ENCODE measurements around the gene CD28.

GRCh38 chr2:203739351-203739750, 32.9 kb downstream of the CD28 start:
- TF ChIP-seq, protein P1, sequence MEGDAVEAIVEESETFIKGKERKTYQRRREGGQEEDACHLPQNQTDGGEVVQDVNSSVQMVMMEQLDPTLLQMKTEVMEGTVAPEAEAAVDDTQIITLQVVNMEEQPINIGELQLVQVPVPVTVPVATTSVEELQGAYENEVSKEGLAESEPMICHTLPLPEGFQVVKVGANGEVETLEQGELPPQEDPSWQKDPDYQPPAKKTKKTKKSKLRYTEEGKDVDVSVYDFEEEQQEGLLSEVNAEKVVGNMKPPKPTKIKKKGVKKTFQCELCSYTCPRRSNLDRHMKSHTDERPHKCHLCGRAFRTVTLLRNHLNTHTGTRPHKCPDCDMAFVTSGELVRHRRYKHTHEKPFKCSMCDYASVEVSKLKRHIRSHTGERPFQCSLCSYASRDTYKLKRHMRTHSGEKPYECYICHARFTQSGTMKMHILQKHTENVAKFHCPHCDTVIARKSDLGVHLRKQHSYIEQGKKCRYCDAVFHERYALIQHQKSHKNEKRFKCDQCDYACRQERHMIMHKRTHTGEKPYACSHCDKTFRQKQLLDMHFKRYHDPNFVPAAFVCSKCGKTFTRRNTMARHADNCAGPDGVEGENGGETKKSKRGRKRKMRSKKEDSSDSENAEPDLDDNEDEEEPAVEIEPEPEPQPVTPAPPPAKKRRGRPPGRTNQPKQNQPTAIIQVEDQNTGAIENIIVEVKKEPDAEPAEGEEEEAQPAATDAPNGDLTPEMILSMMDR (IDR thresholded peaks at IDR 0.05), result no peak
- TF ChIP-seq POLR2A (IDR thresholded peaks at IDR 0.05) (no peak), POLR2AphosphoS5 (IDR thresholded peaks at IDR 0.05; ENCODE audit: insufficient read depth in 1 of 2, low read depth in 1 of 2) (no peak)

All from vagina (tissue), 2 donors.